Neural progenitor cell (in vitro differentiated cells): Measurements from ENCODE around the gene JUND. TPM values are rescaled to one million over a fixed set of nuclear protein-coding genes. Genes with fewer than 3 reads are reported as not detected.

Experiments
- DNase-seq: peaks from one replicate; pipeline ENCODE4 v3.0.0-alpha.2; 2016; ENCODE audit warnings: low spot score
- H2AFZ ChIP-seq: fragments of 200-600 bp; sonication (generic); replicated peaks from 2 replicates; pipeline ENCODE4 v1.6.1; 2016; ENCODE audit warnings: antibody characterized with exemption
- H3F3A ChIP-seq: fragments of 200-600 bp; sonication (generic); 2 replicates; pipeline ENCODE4 v1.6.1; 2016; ENCODE audit warnings: antibody characterized with exemption, low read depth
- H3K27ac ChIP-seq: fragments of 200-600 bp; sonication (generic); 2 replicates; pipeline ENCODE4 v1.5.1; 2016; ENCODE audit warnings: mild to moderate bottlenecking
- H3K27me3 ChIP-seq: fragments of 200-600 bp; sonication (generic); 2 replicates; pipeline ENCODE4 v1.6.1; 2016; ENCODE audit warnings: mild to moderate bottlenecking, moderate library complexity
- H3K36me3 ChIP-seq: fragments of 200-600 bp; sonication (generic); 2 replicates; pipeline ENCODE4 v1.5.1; 2016
- H3K4me1 ChIP-seq: fragments of 200-600 bp; sonication (generic); 2 replicates; pipeline ENCODE4 v1.6.1; 2016; ENCODE audit warnings: mixed run types
- H3K4me2 ChIP-seq: fragments of 200-600 bp; sonication (generic); 2 replicates; pipeline ENCODE4 v1.6.1; 2016
- H3K4me3 ChIP-seq: fragments of 200-600 bp; sonication (generic); 2 replicates; pipeline ENCODE4 v1.5.1; 2016
- H3K79me2 ChIP-seq: fragments of 200-600 bp; sonication (generic); 2 replicates; pipeline ENCODE4 v1.6.1; 2016; ENCODE audit warnings: low read depth
- H3K9ac ChIP-seq: fragments of 200-600 bp; sonication (generic); 2 replicates; pipeline ENCODE4 v1.6.1; 2016
- H3K9me3 ChIP-seq: fragments of 200-600 bp; sonication (generic); 2 replicates; pipeline ENCODE4 v1.5.1; 2016; ENCODE audit warnings: low read depth
- H4K20me1 ChIP-seq: fragments of 200-600 bp; sonication (generic); 2 replicates; pipeline ENCODE4 v1.6.1; 2016; ENCODE audit warnings: low read depth
- H3K27ac Mint-ChIP-seq: 3 replicates; pipeline ENCODE4 v1.8.0; 2021; ENCODE audit warnings: mixed read lengths
- H3K27me3 Mint-ChIP-seq: 2 replicates; pipeline ENCODE4 v1.8.0; 2022; ENCODE audit warnings: low read depth, mild to moderate bottlenecking, inconsistent platforms, moderate library complexity, mixed read lengths; ENCODE audit not compliant: insufficient read depth
- H3K36me3 Mint-ChIP-seq: 3 replicates; pipeline ENCODE4 v1.8.0; 2021; ENCODE audit warnings: mixed read lengths
- H3K4me1 Mint-ChIP-seq: 3 replicates; pipeline ENCODE4 v1.8.0; 2021; ENCODE audit warnings: mixed read lengths
- H3K4me3 Mint-ChIP-seq: 3 replicates; pipeline ENCODE4 v1.8.0; 2021; ENCODE audit warnings: mild to moderate bottlenecking, moderate library complexity, mixed read lengths
- H3K9me3 Mint-ChIP-seq: 3 replicates; pipeline ENCODE4 v1.8.0; 2020; ENCODE audit warnings: mixed read lengths
- CTCF ChIP-seq: fragments of 200-600 bp; sonication (generic); IDR thresholded peaks from 2 replicates; pipeline ENCODE4 v1.5.1; 2017; ENCODE audit warnings: antibody characterized with exemption, mild to moderate bottlenecking
- EZH2 ChIP-seq: fragments of 200-600 bp; sonication (generic); IDR thresholded peaks from 2 replicates; pipeline ENCODE4 v1.6.1; 2017; ENCODE audit warnings: antibody characterized with exemption, mild to moderate bottlenecking, moderate library complexity
- EZH2phosphoT487 ChIP-seq: fragments of 200-600 bp; sonication (generic); IDR thresholded peaks from 2 replicates; pipeline ENCODE4 v1.6.1; 2017; ENCODE audit warnings: antibody characterized with exemption
- microRNA-seq: library from miRNA; unstranded; fragments of <30 nt; microRNA quantifications from one replicate; pipeline ENCODE4, GENCODE V29; 2016
- small RNA-seq: library from RNA; depleted of rRNA; stranded (forward); fragments of <200 nt; gene quantifications from one replicate; pipeline ENCODE3, GENCODE V24; 2015
- total RNA-seq: library from RNA; depleted of rRNA; stranded (reverse); fragments of >200 nt; gene quantifications from 2 replicates; pipeline ENCODE4 v1.2.3, GENCODE V29; 2015; ENCODE audit warnings: low replicate concordance

JUND gene
- total RNA-seq, 1 donor from 2014 or later, result 51.7 TPM

GRCh38 chr19:18231775-18232174, 49.6 kb downstream of the JUND start:
- peaks cover 19% of the 10 kb centered on the region for H3F3A ChIP-seq
- TF ChIP-seq CTCF (no peak), EZH2 (no peak), EZH2phosphoT487 (no peak)
- H2AFZ ChIP-seq, result no peak overlapping the region
- no peak overlapping the region for H3K4me3 Mint-ChIP-seq
- H3K27ac ChIP-seq, result no peak overlapping the region
- H3K36me3 ChIP-seq, result no peaks in the 10 kb centered on the region
- no peaks in the 10 kb centered on the region for H3K4me1 ChIP-seq
- H3K9ac ChIP-seq, result no peak overlapping the region
- H3K27me3 Mint-ChIP-seq, result peaks cover 38% of the 10 kb centered on the region
- no peaks in the 10 kb centered on the region for H3K36me3 Mint-ChIP-seq
- peaks cover 57% of the 10 kb centered on the region for H3K27me3 ChIP-seq
- H4K20me1 ChIP-seq, result peaks cover 20% of the 10 kb centered on the region
- H3K4me3 ChIP-seq, result no peak overlapping the region
- H3K9me3 ChIP-seq, result no peaks in the 10 kb centered on the region
- no peaks in the 10 kb centered on the region for H3K79me2 ChIP-seq
- H3K4me1 Mint-ChIP-seq, result peaks cover 11% of the 10 kb centered on the region
- no peak overlapping the region for H3K4me2 ChIP-seq
- no peak for DNase-seq
- no peak overlapping the region for H3K27ac Mint-ChIP-seq
- H3K9me3 Mint-ChIP-seq, result peaks cover 6% of the 10 kb centered on the region

DNA sequence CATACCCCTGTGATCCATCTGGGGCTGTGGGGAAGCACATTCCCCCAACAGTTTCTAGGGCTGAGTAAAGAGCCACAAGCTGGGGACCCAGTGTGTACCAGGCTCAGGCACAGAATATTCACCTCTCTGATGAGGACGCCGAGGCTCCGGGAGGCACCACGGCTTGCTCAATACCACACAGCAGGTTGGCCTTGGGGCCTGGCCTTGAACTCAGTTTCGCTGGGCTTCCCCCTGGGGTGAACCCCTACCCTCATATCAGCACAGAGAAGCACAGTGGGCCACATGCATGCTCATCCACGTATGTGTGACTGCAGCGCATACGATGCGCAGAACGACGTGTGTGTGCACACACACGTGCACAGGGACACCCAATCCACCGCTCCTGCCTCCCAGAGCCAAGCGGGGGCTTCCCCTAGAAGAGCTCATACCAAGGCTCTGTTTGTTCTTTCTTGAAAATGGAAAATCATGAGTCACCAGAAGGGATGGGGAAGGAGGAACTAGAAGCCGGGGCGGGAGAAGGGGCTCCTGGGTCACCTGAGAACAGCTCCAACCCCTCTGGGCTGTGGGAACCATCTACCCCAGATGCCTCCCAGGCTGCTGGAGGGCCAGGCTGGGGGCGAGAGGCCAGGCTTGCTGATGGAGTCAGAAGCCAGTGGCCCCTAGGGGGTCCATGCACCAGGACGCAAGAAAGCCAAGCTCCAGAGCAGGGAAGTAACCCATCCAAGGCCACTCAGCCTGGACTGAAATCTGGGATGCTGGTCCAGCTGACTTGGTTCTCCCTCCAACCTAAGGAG, 50.3 kb downstream of the JUND start:
- Histone ChIP-seq H3K27ac (no peak overlapping the region), H3K9ac (no peak overlapping the region), H2AFZ (no peak overlapping the region), H4K20me1 (peaks cover 22% of the 10 kb centered on the region), H3K4me3 (no peak overlapping the region), H3K4me2 (no peak overlapping the region), H3K36me3 (no peaks in the 10 kb centered on the region), H3F3A (peaks cover 20% of the 10 kb centered on the region), H3K27me3 (peaks cover 57% of the 10 kb centered on the region), H3K79me2 (no peaks in the 10 kb centered on the region), H3K9me3 (no peaks in the 10 kb centered on the region), H3K4me1 (no peaks in the 10 kb centered on the region)
- TF ChIP-seq EZH2phosphoT487 (no peak), EZH2 (no peak)
- peaks cover 13% of the 10 kb centered on the region for H3K4me1 Mint-ChIP-seq
- peaks cover 6% of the 10 kb centered on the region for H3K9me3 Mint-ChIP-seq
- no peak overlapping the region for H3K4me3 Mint-ChIP-seq
- H3K27ac Mint-ChIP-seq, result no peak overlapping the region
- peaks cover 42% of the 10 kb centered on the region for H3K27me3 Mint-ChIP-seq
- no peak for DNase-seq
- H3K36me3 Mint-ChIP-seq, result no peaks in the 10 kb centered on the region

DNA sequence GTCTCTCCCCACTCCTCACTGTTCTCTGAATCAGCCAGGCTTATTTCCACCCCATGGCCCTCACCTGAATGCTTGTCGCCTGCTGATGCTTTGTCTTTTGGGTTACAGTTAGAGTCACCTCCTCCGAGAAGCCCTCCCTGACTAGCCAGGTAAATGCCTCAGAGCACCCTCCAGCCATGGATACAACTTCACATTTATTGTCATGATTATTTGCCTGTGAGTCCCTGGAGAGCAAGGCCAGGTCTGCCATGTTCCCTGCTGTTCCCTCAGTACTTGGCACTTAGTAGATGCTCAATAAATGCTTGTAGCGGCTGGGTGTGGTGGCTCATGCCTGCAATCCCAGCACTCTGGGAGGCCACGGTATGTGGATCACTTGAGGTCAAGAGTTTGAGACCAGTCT, 51.5 kb downstream of the JUND start:
- H3K27ac ChIP-seq, result no peak overlapping the region
- H3K79me2 ChIP-seq, result no peaks in the 10 kb centered on the region
- H3K4me1 ChIP-seq, result peaks cover 2% of the 10 kb centered on the region
- H3K9ac ChIP-seq, result no peak overlapping the region
- H3K36me3 ChIP-seq, result no peaks in the 10 kb centered on the region
- H3K9me3 Mint-ChIP-seq, result peaks cover 6% of the 10 kb centered on the region
- peaks cover 31% of the 10 kb centered on the region for H3F3A ChIP-seq
- no peak overlapping the region for H2AFZ ChIP-seq
- H3K4me3 Mint-ChIP-seq, result no peak overlapping the region
- no peak for TF ChIP-seq EZH2
- TF ChIP-seq EZH2phosphoT487, result no peak
- no peak for TF ChIP-seq CTCF
- H3K4me1 Mint-ChIP-seq, result peaks cover 16% of the 10 kb centered on the region
- no peaks in the 10 kb centered on the region for H3K36me3 Mint-ChIP-seq
- H3K27me3 ChIP-seq, result peaks cover 62% of the 10 kb centered on the region
- H3K4me2 ChIP-seq, result no peak overlapping the region
- no peaks in the 10 kb centered on the region for H3K9me3 ChIP-seq
- H3K27ac Mint-ChIP-seq, result no peak overlapping the region
- H3K27me3 Mint-ChIP-seq, result peaks cover 51% of the 10 kb centered on the region
- no peak for DNase-seq
- H3K4me3 ChIP-seq, result no peak overlapping the region
- peaks cover 31% of the 10 kb centered on the region for H4K20me1 ChIP-seq

Small RNA genes lying within 50 kb of the gene (microRNA-seq; reads per million reads assigned to microRNA genes)
- gene MIR3188, result not detected

Small RNA genes lying within 50 kb of the gene (small RNA-seq; reads per million reads assigned to genes)
- gene MIR3188, result not detected
- not detected for gene RPL39P38

Other genes starting within 250 kb of the JUND start
- not detected in 2 replicates for gene IL12RB1, start 194.7 kb downstream of the JUND start, total RNA-seq
- 2.1 and 5.1 TPM in 2 replicates for gene MAST3, start 183.8 kb downstream of the JUND start, total RNA-seq
- gene PIK3R2, start 128.5 kb downstream of the JUND start, total RNA-seq, result 21.4 and 41.8 TPM in 2 replicates
- 0.62 TPM in 1 of 2 replicates, not detected in the other for gene IFI30, start 107.8 kb downstream of the JUND start, total RNA-seq
- 28.1 and 37.7 TPM in 2 replicates for gene MPV17L2, start 88.4 kb downstream of the JUND start, total RNA-seq
- gene RAB3A, start 77.6 kb downstream of the JUND start, total RNA-seq, result 1.1 and 1.5 TPM in 2 replicates
- gene PDE4C, start 55.2 kb downstream of the JUND start, total RNA-seq, result 0.28 and 0.62 TPM in 2 replicates
- gene IQCN, start 7.2 kb downstream of the JUND start, total RNA-seq, result 0.11 and 1.4 TPM in 2 replicates
- 440 and 768 TPM in 2 replicates for gene LSM4, start 41.5 kb upstream of the JUND start, total RNA-seq
- 2.1 and 5.7 TPM in 2 replicates for gene PGPEP1, start 59.0 kb upstream of the JUND start, total RNA-seq
- gene GDF15, start 104.5 kb upstream of the JUND start, total RNA-seq, result 0.19 and 2.5 TPM in 2 replicates
- gene LRRC25, start 116.0 kb upstream of the JUND start, total RNA-seq, result 0.03 TPM in 1 of 2 replicates, not detected in the other
- gene SSBP4, start 137.8 kb upstream of the JUND start, total RNA-seq, result 21.1 and 50.5 TPM in 2 replicates
- gene ISYNA1, start 156.5 kb upstream of the JUND start, total RNA-seq, result 81.7 and 203 TPM in 2 replicates
- 2.9 and 9.8 TPM in 2 replicates for gene ELL, start 240.4 kb upstream of the JUND start, total RNA-seq